Measurements from ENCODE around the gene TTLL7. TPM values are rescaled to one million over a fixed set of nuclear protein-coding genes. Genes with fewer than 3 reads are reported as not detected.

The TTLL7 gene
- total and polyA plus RNA-seq, 9 of the 15 experiments (the other 6 are each of a cell fraction or from before 2014, with no cell fraction given): 0.63 to 2.6 (median 1.7) TPM

DNA sequence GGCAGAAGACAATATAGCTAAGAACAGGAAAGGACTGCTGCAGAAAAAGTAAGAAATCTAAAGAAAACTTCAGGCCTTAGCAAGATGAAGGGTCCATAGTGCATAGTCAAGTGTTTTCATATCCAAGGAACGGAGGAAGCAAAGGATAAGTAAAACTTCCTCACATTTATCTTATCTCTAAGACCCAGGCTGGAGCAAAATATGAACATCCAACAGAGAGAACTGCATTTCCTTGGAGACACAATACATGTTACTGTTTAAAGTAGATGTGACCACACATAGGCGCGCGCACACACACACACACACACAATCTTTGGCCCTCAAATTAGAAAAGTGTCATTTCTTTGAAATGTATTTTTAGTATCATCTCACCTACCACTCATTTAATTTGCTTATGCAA lies 66.7 kb downstream of the TTLL7 start (continued):
- TF ChIP-seq, protein P1, sequence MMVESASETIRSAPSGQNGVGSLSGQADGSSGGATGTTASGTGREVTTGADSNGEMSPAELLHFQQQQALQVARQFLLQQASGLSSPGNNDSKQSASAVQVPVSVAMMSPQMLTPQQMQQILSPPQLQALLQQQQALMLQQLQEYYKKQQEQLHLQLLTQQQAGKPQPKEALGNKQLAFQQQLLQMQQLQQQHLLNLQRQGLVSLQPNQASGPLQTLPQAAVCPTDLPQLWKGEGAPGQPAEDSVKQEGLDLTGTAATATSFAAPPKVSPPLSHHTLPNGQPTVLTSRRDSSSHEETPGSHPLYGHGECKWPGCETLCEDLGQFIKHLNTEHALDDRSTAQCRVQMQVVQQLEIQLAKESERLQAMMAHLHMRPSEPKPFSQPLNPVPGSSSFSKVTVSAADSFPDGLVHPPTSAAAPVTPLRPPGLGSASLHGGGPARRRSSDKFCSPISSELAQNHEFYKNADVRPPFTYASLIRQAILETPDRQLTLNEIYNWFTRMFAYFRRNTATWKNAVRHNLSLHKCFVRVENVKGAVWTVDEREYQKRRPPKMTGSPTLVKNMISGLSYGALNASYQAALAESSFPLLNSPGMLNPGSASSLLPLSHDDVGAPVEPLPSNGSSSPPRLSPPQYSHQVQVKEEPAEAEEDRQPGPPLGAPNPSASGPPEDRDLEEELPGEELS (CRISPR knock-in tag; IDR thresholded peaks at IDR 0.05; ENCODE audit: borderline replicate concordance): no peak
- 0 out of 2 replicates have a peak, but pooled peaks have one; percentile 17 for TF ChIP-seq NCOA1 (IDR thresholded peaks at IDR 0.05; ENCODE audit: low read depth)
- TF ChIP-seq CEBPG (CRISPR knock-in tag; IDR thresholded peaks at IDR 0.05): no peak
- TF ChIP-seq CEBPG (tag; conservative IDR thresholded peaks at IDR 0.05 in 1 of 2, IDR thresholded peaks at IDR 0.05 in 1 of 2): no peak
- no peak; the same call in 1 of the 2 replicates for TF ChIP-seq MECOM (CRISPR knock-in tag; IDR thresholded peaks at IDR 0.05)
- TF ChIP-seq, protein P2, sequence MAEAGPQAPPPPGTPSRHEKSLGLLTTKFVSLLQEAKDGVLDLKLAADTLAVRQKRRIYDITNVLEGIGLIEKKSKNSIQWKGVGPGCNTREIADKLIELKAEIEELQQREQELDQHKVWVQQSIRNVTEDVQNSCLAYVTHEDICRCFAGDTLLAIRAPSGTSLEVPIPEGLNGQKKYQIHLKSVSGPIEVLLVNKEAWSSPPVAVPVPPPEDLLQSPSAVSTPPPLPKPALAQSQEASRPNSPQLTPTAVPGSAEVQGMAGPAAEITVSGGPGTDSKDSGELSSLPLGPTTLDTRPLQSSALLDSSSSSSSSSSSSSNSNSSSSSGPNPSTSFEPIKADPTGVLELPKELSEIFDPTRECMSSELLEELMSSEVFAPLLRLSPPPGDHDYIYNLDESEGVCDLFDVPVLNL (CRISPR knock-in tag; IDR thresholded peaks at IDR 0.05; ENCODE audit: low read depth): no peak
- TF ChIP-seq ZNF436 (CRISPR knock-in tag; IDR thresholded peaks at IDR 0.05): no peak
- TF ChIP-seq ZNF77 (CRISPR knock-in tag; IDR thresholded peaks at IDR 0.05): no peak
- TF ChIP-seq, protein P3, sequence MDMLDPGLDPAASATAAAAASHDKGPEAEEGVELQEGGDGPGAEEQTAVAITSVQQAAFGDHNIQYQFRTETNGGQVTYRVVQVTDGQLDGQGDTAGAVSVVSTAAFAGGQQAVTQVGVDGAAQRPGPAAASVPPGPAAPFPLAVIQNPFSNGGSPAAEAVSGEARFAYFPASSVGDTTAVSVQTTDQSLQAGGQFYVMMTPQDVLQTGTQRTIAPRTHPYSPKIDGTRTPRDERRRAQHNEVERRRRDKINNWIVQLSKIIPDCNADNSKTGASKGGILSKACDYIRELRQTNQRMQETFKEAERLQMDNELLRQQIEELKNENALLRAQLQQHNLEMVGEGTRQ (CRISPR knock-in tag; IDR thresholded peaks at IDR 0.05): no peak
- TF ChIP-seq KAT7 (CRISPR knock-in tag; IDR thresholded peaks at IDR 0.05; ENCODE audit: borderline replicate concordance): no peak
- TF ChIP-seq ADNP (tag; IDR thresholded peaks at IDR 0.05): no peak
- no peak for TF ChIP-seq TEAD2 (tag; IDR thresholded peaks at IDR 0.05)
- no peak for TF ChIP-seq POLR2B (IDR thresholded peaks at IDR 0.05; ENCODE audit: low read depth, partially characterized antibody)
- TF ChIP-seq, protein P4, sequence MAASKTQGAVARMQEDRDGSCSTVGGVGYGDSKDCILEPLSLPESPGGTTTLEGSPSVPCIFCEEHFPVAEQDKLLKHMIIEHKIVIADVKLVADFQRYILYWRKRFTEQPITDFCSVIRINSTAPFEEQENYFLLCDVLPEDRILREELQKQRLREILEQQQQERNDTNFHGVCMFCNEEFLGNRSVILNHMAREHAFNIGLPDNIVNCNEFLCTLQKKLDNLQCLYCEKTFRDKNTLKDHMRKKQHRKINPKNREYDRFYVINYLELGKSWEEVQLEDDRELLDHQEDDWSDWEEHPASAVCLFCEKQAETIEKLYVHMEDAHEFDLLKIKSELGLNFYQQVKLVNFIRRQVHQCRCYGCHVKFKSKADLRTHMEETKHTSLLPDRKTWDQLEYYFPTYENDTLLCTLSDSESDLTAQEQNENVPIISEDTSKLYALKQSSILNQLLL (CRISPR knock-in tag; IDR thresholded peaks at IDR 0.05; ENCODE audit: borderline replicate concordance): no peak
- TF ChIP-seq, protein P5, sequence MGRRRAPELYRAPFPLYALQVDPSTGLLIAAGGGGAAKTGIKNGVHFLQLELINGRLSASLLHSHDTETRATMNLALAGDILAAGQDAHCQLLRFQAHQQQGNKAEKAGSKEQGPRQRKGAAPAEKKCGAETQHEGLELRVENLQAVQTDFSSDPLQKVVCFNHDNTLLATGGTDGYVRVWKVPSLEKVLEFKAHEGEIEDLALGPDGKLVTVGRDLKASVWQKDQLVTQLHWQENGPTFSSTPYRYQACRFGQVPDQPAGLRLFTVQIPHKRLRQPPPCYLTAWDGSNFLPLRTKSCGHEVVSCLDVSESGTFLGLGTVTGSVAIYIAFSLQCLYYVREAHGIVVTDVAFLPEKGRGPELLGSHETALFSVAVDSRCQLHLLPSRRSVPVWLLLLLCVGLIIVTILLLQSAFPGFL (CRISPR knock-in tag; IDR thresholded peaks at IDR 0.05): no peak
- TF ChIP-seq EZH2 (IDR thresholded peaks at IDR 0.05; ENCODE audit: borderline replicate concordance, low read depth, low read length): no peak
- TF ChIP-seq HDAC1 (IDR thresholded peaks at IDR 0.05): peak in 1 of 2 experiments; percentile 56; a peak in 2 of 4 replicates
- TF ChIP-seq KDM1A (IDR thresholded peaks at IDR 0.05): peak; percentile 41 to 69; a peak in 2 of 4 replicates
- no peak for TF ChIP-seq FOXM1 (IDR thresholded peaks at IDR 0.05; ENCODE audit: low read depth)
- no peak for TF ChIP-seq FOXM1 (CRISPR knock-in tag; IDR thresholded peaks at IDR 0.05; ENCODE audit: low read depth)
- TF ChIP-seq, protein P6, sequence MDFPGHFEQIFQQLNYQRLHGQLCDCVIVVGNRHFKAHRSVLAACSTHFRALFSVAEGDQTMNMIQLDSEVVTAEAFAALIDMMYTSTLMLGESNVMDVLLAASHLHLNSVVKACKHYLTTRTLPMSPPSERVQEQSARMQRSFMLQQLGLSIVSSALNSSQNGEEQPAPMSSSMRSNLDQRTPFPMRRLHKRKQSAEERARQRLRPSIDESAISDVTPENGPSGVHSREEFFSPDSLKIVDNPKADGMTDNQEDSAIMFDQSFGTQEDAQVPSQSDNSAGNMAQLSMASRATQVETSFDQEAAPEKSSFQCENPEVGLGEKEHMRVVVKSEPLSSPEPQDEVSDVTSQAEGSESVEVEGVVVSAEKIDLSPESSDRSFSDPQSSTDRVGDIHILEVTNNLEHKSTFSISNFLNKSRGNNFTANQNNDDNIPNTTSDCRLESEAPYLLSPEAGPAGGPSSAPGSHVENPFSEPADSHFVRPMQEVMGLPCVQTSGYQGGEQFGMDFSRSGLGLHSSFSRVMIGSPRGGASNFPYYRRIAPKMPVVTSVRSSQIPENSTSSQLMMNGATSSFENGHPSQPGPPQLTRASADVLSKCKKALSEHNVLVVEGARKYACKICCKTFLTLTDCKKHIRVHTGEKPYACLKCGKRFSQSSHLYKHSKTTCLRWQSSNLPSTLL (IDR thresholded peaks at IDR 0.05): no peak
